Measurements from ENCODE around the gene CLMN. TPM values are rescaled to one million over a fixed set of nuclear protein-coding genes. Genes with fewer than 3 reads are reported as not detected.

The CLMN gene
- total RNA-seq, 2 donors from 2014 or later: 3.4 to 4.0 TPM

- no peaks in the 10 kb centered on the region for H3K9me3 ChIP-seq
- no peak overlapping the region for H3K4me3 ChIP-seq
- no peaks in the 10 kb centered on the region for H3K27me3 ChIP-seq
- no peaks in the 10 kb centered on the region for H3K36me3 ChIP-seq
- no peak overlapping the region for H3K27ac ChIP-seq
- peaks cover 0 to 50% of the 10 kb centered on the region in 2 donors for H3K4me1 ChIP-seq
- no peak for TF ChIP-seq CTCF (IDR thresholded peaks at IDR 0.05)
- no peak for DNase-seq (ENCODE audit: low spot score)
Measured at GRCh38 chr14:95151561-95151960, 168.1 kb downstream of the CLMN start.

- Histone ChIP-seq H3K27me3 (no peaks in the 10 kb centered on the region), H3K36me3 (no peaks in the 10 kb centered on the region), H3K4me1 (peaks cover 0 to 50% of the 10 kb centered on the region in 2 donors), H3K9me3 (no peaks in the 10 kb centered on the region), H3K27ac (no peak overlapping the region), H3K4me3 (no peak overlapping the region)
- DNase-seq (ENCODE audit: low spot score): no peak
- no peak for TF ChIP-seq CTCF (IDR thresholded peaks at IDR 0.05)
Measured at GRCh38 chr14:95150910-95151309, 168.8 kb downstream of the CLMN start.

DNA sequence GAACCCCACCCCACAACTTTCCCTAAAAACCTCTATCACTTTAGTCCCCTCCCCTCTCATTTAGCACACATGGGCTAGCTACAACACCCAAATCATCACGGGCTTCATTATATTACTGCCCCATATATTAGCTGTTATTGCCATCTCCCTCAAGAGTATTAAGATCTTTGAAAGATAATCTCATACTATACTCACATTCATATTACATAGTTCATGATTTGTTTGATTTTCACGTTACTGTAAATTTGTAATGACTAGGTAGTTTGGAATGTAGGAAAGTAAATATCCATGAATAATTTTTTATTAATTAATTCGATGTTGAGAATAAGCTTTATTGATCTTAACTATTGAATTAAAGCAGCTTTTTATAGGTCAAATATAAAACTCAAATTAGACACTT, 170.3 kb downstream of the CLMN start:
- Histone ChIP-seq H3K36me3 (no peaks in the 10 kb centered on the region), H3K9me3 (peaks cover 0 to 9% of the 10 kb centered on the region in 2 donors), H3K27ac (no peak overlapping the region), H3K27me3 (no peaks in the 10 kb centered on the region), H3K4me1 (peaks cover 0 to 35% of the 10 kb centered on the region in 2 donors), H3K4me3 (no peak overlapping the region)
- DNase-seq (ENCODE audit: low spot score): no peak
- no peak for TF ChIP-seq CTCF (IDR thresholded peaks at IDR 0.05)

- no peak for DNase-seq (ENCODE audit: low spot score)
- Histone ChIP-seq H3K4me1 (peaks cover 0 to 35% of the 10 kb centered on the region in 2 donors), H3K36me3 (no peaks in the 10 kb centered on the region), H3K27me3 (no peaks in the 10 kb centered on the region), H3K9me3 (peaks cover 0 to 9% of the 10 kb centered on the region in 2 donors), H3K4me3 (no peak overlapping the region), H3K27ac (no peak overlapping the region)
- no peak for TF ChIP-seq CTCF (IDR thresholded peaks at IDR 0.05)
Measured at GRCh38 chr14:95147597-95147996, 172.1 kb downstream of the CLMN start.

GRCh38 chr14:95146079-95146771, 173.5 kb downstream of the CLMN start:
- TF ChIP-seq CTCF (IDR thresholded peaks at IDR 0.05): no peak
- Histone ChIP-seq H3K4me3 (no peak overlapping the region), H3K4me1 (peaks cover 0 to 34% of the 10 kb centered on the region in 2 donors), H3K27ac (no peak overlapping the region), H3K9me3 (peaks cover 0 to 9% of the 10 kb centered on the region in 2 donors), H3K36me3 (no peaks in the 10 kb centered on the region), H3K27me3 (no peaks in the 10 kb centered on the region)
- no peak for DNase-seq (ENCODE audit: low spot score)

DNA sequence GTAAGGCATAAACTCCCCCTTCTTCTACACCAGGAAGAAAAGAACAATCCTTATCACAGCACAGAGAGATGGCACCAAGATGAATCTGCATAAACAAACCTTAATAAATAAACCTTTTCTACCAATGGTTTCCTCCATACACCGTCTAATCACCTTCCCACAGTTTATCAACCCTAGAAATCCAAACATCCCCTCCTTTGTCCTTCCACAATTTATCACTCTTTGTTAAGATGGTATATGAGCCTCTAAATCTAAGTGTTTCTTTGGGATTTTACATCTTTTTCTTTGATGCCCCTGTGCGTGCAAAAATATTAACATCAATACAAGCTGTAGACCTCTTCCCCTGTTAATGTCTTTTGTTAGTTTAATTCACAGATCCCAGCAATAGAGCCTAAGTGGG, 174.9 kb downstream of the CLMN start:
- Histone ChIP-seq H3K27me3 (no peaks in the 10 kb centered on the region), H3K27ac (no peak overlapping the region), H3K36me3 (no peaks in the 10 kb centered on the region), H3K4me1 (peaks cover 0 to 47% of the 10 kb centered on the region in 2 donors), H3K4me3 (no peak overlapping the region), H3K9me3 (peaks cover 0 to 9% of the 10 kb centered on the region in 2 donors)
- TF ChIP-seq CTCF (IDR thresholded peaks at IDR 0.05): no peak
- no peak for DNase-seq (ENCODE audit: low spot score)

All from right atrium auricular region (tissue), 2 donors.